Endothelial cell (in vitro differentiated cells): Measurements from ENCODE around the gene PKP1. TPM values are rescaled to one million over a fixed set of nuclear protein-coding genes. Genes with fewer than 3 reads are reported as not detected.

Experiments
- DNase-seq: peaks from one replicate; pipeline ENCODE4 v3.0.0; 2021; ENCODE audit warnings: low spot score
- H3K27ac Mint-ChIP-seq: one replicate; pipeline ENCODE4 v1.8.0; 2021; ENCODE audit warnings: mixed read lengths, inconsistent platforms; ENCODE audit not compliant: unreplicated experiment
- H3K27me3 Mint-ChIP-seq: one replicate; pipeline ENCODE4 v1.8.0; 2021; ENCODE audit warnings: mild to moderate bottlenecking, moderate library complexity, mixed read lengths, inconsistent platforms; ENCODE audit not compliant: unreplicated experiment
- H3K36me3 Mint-ChIP-seq: one replicate; pipeline ENCODE4 v1.8.0; 2021; ENCODE audit warnings: mild to moderate bottlenecking, low read depth, mixed read lengths, inconsistent platforms; ENCODE audit not compliant: unreplicated experiment
- H3K4me1 Mint-ChIP-seq: one replicate; pipeline ENCODE4 v1.8.0; 2021; ENCODE audit warnings: mild to moderate bottlenecking, mixed read lengths, inconsistent platforms; ENCODE audit not compliant: unreplicated experiment
- H3K4me3 Mint-ChIP-seq: one replicate; pipeline ENCODE4 v1.8.0; 2021; ENCODE audit warnings: mild to moderate bottlenecking, mixed read lengths, inconsistent platforms; ENCODE audit not compliant: unreplicated experiment
- H3K9me3 Mint-ChIP-seq: one replicate; pipeline ENCODE4 v1.8.0; 2021; ENCODE audit warnings: mixed read lengths, inconsistent platforms; ENCODE audit not compliant: unreplicated experiment
- total RNA-seq: library from RNA; stranded (reverse); fragmentation: NEBNext Ultra II Directional; extraction: Animal tissue kit (Norgen Biotek cat#: 25700); gene quantifications from one replicate; pipeline ENCODE4 v1.2.1, GENCODE V29; 2021; ENCODE audit not compliant: unreplicated experiment
- TF ChIP-seq, protein P1 (sequence below): fragments of 200-600 bp; sonication (generic); IDR thresholded peaks from one replicate; pipeline ENCODE4 v1.5.0; 2021; ENCODE audit warnings: antibody characterized with exemption; ENCODE audit not compliant: unreplicated experiment

Gene PKP1
- total RNA-seq, 1 donor from 2014 or later: 0.64 TPM

DNA sequence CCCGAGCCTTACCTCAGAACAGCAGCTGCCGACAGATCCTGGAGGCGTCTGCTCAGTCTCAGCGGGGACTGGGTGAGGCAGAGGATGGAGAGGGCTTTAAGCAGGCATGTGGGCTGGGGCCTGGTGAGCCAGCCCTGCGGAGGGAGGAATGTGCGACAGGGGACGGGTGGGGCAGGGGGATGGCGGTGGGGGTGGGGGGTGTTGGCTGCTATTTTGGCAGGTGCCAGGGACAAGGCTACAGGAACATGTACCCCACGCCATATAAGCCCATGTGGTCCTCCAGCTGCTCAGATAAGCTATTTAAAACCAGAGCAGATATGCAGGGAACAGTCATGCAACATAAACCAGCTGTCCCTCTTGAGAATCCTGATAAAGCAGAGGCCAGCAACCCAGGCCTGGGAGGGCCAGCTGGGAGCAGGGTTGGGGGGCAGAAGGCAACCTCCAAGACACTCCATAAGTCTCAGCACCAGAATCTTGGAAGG is 94.3 kb downstream of the PKP1 start, which contains the start of gene TNNT2:
Gene TNNT2, minus strand, starts transcription at position 70 of the 482 bp plus-strand sequence. CDS start 4,426 bp downstream, outside the sequence.
- peaks cover 6% of the 10 kb centered on the region for H3K27me3 Mint-ChIP-seq
- no peak within 1 kb of the TSS for H3K4me3 Mint-ChIP-seq
- H3K36me3 Mint-ChIP-seq: no peaks in the 10 kb centered on the region
- TF ChIP-seq, protein P1, sequence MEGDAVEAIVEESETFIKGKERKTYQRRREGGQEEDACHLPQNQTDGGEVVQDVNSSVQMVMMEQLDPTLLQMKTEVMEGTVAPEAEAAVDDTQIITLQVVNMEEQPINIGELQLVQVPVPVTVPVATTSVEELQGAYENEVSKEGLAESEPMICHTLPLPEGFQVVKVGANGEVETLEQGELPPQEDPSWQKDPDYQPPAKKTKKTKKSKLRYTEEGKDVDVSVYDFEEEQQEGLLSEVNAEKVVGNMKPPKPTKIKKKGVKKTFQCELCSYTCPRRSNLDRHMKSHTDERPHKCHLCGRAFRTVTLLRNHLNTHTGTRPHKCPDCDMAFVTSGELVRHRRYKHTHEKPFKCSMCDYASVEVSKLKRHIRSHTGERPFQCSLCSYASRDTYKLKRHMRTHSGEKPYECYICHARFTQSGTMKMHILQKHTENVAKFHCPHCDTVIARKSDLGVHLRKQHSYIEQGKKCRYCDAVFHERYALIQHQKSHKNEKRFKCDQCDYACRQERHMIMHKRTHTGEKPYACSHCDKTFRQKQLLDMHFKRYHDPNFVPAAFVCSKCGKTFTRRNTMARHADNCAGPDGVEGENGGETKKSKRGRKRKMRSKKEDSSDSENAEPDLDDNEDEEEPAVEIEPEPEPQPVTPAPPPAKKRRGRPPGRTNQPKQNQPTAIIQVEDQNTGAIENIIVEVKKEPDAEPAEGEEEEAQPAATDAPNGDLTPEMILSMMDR: no peak
- H3K27ac Mint-ChIP-seq: no peak within 1 kb of the TSS
- H3K9me3 Mint-ChIP-seq: no peaks in the 10 kb centered on the region
- no peaks in the 10 kb centered on the region for H3K4me1 Mint-ChIP-seq
- DNase-seq: no peak

DNA sequence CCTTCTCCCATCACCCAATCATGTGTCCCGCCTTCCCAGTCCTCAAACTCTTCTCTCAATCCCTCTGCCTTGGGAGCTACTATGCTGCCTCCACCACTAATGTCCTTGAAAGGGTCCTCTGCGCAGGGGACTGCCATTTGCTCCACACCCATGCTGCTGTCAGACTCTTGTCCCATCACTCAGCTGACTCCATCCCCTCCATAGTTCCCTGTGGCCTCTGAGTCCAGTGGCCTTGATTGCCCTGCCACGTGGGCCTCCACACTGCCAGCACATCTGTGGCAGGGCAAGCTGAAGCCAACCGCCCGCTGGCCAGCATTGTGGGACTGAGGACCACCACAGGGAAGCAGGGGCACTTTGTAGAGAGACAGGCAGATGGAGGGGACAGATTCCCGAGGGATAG is 95.5 kb downstream of the PKP1 start:
- Mint-ChIP-seq H3K4me3 (no peak overlapping the region), H3K36me3 (no peaks in the 10 kb centered on the region), H3K9me3 (no peaks in the 10 kb centered on the region), H3K27me3 (peaks cover 6% of the 10 kb centered on the region), H3K4me1 (no peaks in the 10 kb centered on the region), H3K27ac (no peak overlapping the region)
- no peak for DNase-seq
- TF ChIP-seq, protein P1: no peak

DNA sequence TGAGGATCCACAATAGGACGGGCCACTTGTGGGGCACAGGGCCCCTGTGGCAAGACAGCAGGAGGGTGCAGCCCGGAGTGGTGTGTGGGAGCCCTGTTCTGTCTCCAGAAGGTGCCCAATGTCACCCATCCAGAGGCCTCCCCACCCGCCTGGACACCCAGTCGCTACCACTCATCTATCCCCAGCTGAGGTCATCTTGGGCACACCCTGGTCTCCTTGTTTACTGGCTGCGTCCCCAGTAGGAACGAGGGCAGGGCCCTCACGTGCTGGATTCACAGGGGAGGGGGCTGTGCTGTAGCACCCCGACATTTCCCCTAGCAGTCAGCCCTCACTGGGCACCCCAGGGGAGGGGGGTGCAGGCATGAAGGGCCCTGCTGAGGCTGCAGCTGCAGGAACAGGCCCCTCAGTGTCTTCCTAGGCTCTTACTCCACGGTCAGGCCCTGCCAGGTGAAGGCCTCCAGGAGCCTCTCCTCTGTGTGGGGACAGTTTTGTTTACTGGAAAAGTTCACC is 96.5 kb downstream of the PKP1 start:
- TF ChIP-seq, protein P1: no peak
- H3K36me3 Mint-ChIP-seq: no peaks in the 10 kb centered on the region
- H3K9me3 Mint-ChIP-seq: no peaks in the 10 kb centered on the region
- H3K4me3 Mint-ChIP-seq: no peak overlapping the region
- no peak for DNase-seq
- no peaks in the 10 kb centered on the region for H3K4me1 Mint-ChIP-seq
- peaks cover 6% of the 10 kb centered on the region for H3K27me3 Mint-ChIP-seq
- H3K27ac Mint-ChIP-seq: no peak overlapping the region

DNA sequence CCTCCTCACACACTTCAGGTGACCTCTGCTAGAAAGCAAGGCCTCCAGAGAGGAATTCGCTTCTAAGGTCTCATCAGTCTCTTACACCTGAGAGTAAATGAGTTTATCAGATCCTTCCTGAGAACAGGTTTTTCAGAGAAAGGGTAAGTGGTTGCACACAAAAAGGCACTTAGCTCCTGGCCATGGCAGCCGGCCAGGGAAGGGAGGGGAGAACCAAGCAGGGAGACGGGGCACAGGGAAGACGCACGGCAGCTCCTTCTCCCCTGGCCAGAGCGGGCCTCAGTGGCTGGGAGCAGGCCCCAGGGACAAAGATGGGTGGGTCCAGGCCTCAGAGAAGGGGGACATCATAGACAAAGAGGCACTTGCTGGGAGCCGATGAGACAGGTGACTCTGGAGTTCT is 97.8 kb downstream of the PKP1 start:
- no peak for DNase-seq
- Mint-ChIP-seq H3K9me3 (no peaks in the 10 kb centered on the region), H3K36me3 (no peaks in the 10 kb centered on the region), H3K27me3 (peaks cover 5% of the 10 kb centered on the region), H3K4me3 (no peak overlapping the region), H3K27ac (no peak overlapping the region), H3K4me1 (no peaks in the 10 kb centered on the region)
- TF ChIP-seq, protein P1: no peak

Other genes starting within 250 kb of the PKP1 start
- gene CACNA1S, start 171.1 kb upstream of the PKP1 start, total RNA-seq: 0.08 TPM
- not detected for gene ASCL5, start 156.3 kb upstream of the PKP1 start, total RNA-seq
- gene TMEM9, start 129.0 kb upstream of the PKP1 start, total RNA-seq: 78.7 TPM
- gene IGFN1, start 92.7 kb upstream of the PKP1 start, total RNA-seq: not detected
- gene TNNT2, start 94.2 kb downstream of the PKP1 start, total RNA-seq: 3.3 TPM
- 0.59 TPM for gene LAD1, start 115.8 kb downstream of the PKP1 start, total RNA-seq
- gene TNNI1, start 138.2 kb downstream of the PKP1 start, total RNA-seq: not detected
- 25.0 TPM for gene PHLDA3, start 185.7 kb downstream of the PKP1 start, total RNA-seq
- 111 TPM for gene CSRP1, start 223.6 kb downstream of the PKP1 start, total RNA-seq